SU-DHL-6 (cell line): ENCODE results near the gene UBLCP1.

ENCODE experiments used
- H2AFZ ChIP-seq: fragments of 200-600 bp; sonication (generic); 2 replicates; pipeline ENCODE4 v1.6.1; 2014; ENCODE audit warnings: low read depth, mild to moderate bottlenecking, moderate library complexity, mixed read lengths, antibody characterized with exemption, low read length; ENCODE audit not compliant: severe bottlenecking
- H3F3A ChIP-seq: fragments of 200-600 bp; shearing (Covaris generic); 2 replicates; pipeline ENCODE4 v1.6.0; 2016; ENCODE audit warnings: antibody characterized with exemption, mild to moderate bottlenecking; ENCODE audit not compliant: insufficient read depth
- H3K27ac ChIP-seq: fragments of 200-600 bp; sonication (generic); 2 replicates; pipeline ENCODE4 v1.5.1; 2016; ENCODE audit warnings: low read depth, mild to moderate bottlenecking, low read length, moderate library complexity, mixed read lengths
- H3K27me3 ChIP-seq: fragments of 200-600 bp; sonication (generic), shearing (Covaris generic); 2 replicates; pipeline ENCODE4 v1.6.0; 2014; ENCODE audit warnings: mild to moderate bottlenecking, low read length
- H3K36me3 ChIP-seq: fragments of 200-600 bp; sonication (generic); 2 replicates; pipeline ENCODE4 v1.6.1; 2014; ENCODE audit warnings: mild to moderate bottlenecking, low read length, mixed read lengths
- H3K4me2 ChIP-seq: fragments of 300-600, 200-600 bp; shearing (Covaris generic), sonication (generic); 2 replicates; pipeline ENCODE4 v1.6.0; 2014; ENCODE audit warnings: low read length, low read depth, mild to moderate bottlenecking; ENCODE audit not compliant: poor library complexity, severe bottlenecking
- H3K4me3 ChIP-seq: fragments of 200-600 bp; sonication (generic); 2 replicates; pipeline ENCODE4 v1.5.1; 2014; ENCODE audit warnings: antibody characterized with exemption, low read length, mild to moderate bottlenecking, mixed read lengths; ENCODE audit not compliant: insufficient read depth, poor library complexity, severe bottlenecking
- H3K79me2 ChIP-seq: fragments of 200-600 bp; sonication (generic); 2 replicates; pipeline ENCODE4 v1.6.1; 2014; ENCODE audit warnings: mild to moderate bottlenecking, low read length, moderate library complexity; ENCODE audit not compliant: insufficient read depth
- H3K9ac ChIP-seq: fragments of 200-600 bp; sonication (generic); 2 replicates; pipeline ENCODE4 v1.7.0; 2014; ENCODE audit warnings: mild to moderate bottlenecking, low read length
- H3K9me2 ChIP-seq: fragments of 200-600 bp; sonication (generic); replicated peaks from 2 replicates; pipeline ENCODE4 v1.6.1; 2014; ENCODE audit warnings: low read length; ENCODE audit not compliant: insufficient read depth
- H3K9me3 ChIP-seq: fragments of 200-600 bp; sonication (generic); 2 replicates; pipeline ENCODE4 v1.6.1; 2014; ENCODE audit warnings: low read length, mixed read lengths; ENCODE audit not compliant: insufficient read depth
- H4K20me1 ChIP-seq: fragments of 200-600 bp; sonication (generic); 2 replicates; pipeline ENCODE4 v1.6.1; 2014; ENCODE audit warnings: low read depth, mild to moderate bottlenecking, antibody characterized with exemption, low read length, moderate library complexity, mixed read lengths
- EZH2phosphoT487 ChIP-seq: fragments of 200-600 bp; sonication (generic), shearing (Covaris generic); conservative IDR thresholded peaks from 2 replicates; pipeline ENCODE4 v1.6.1; 2018; ENCODE audit warnings: mild to moderate bottlenecking, antibody characterized with exemption, low read length, moderate library complexity, mixed read lengths
- TF ChIP-seq, protein P1 (sequence below): fragments of 200-600 bp; sonication (generic); IDR thresholded peaks from one replicate; pipeline ENCODE4 v1.5.1; 2017; ENCODE audit warnings: antibody characterized with exemption, mild to moderate bottlenecking, low read length, moderate library complexity; ENCODE audit not compliant: insufficient read depth, poor library complexity, severe bottlenecking

Gene UBLCP1

DNA sequence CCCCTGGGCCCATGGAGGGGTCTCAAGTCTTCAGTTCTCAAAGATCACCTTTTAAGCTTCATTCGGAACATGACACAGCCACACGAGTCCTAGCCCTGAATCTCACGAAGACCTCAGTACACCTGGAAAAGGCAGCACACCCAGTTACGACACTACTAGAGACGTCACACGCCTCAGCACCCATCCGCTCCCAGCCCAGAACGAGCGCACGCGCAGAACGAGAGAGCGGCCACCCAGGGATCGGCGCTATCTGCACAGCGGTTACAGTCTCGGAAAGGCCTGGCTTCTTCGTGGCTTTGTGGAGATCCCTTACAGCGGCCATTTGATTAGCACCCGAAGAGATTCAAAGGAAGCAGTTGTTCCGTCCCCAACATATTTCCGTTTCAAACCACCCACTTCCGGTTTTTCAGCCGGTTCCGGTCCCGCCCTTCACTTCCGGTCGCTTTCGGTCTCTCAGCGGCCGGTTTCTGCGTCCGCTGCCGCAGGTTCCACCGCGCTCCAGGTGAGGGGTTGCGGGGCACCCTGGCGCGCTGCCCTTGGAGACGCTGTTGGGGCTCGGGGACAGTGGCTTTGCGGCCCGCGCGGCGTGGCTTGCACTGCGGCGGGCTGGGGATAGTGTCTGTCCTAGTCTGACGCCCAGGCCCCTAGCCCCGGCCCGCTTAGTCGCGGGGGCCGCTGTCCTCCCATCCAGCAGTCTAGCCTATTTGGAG is at the start of gene UBLCP1:
Gene UBLCP1 (plus strand): TSS at position 432 of the 710 bp plus-strand sequence. CDS start 5,626 bp downstream, outside the sequence.
- Histone ChIP-seq H4K20me1 (no peaks in the 10 kb centered on the region), H3K9me2 (no peaks in the 10 kb centered on the region), H3F3A (0 out of 2 replicates have a peak, but pooled peaks cover 7% of the 10 kb centered on the region), H3K4me3 (peak within 1 kb of the TSS; percentile 84), H3K4me2 (peak within 1 kb of the TSS; percentile 93), H3K36me3 (no peaks in the 10 kb centered on the region), H3K27me3 (no peaks in the 10 kb centered on the region), H3K9me3 (no peaks in the 10 kb centered on the region; the same call in 1 of the 2 replicates), H3K79me2 (peaks cover 19% of the 10 kb centered on the region), H2AFZ (peak within 1 kb of the TSS; percentile 93), H3K27ac (peak within 1 kb of the TSS; percentile 79), H3K9ac (peak within 1 kb of the TSS; percentile 81)
- TF ChIP-seq, protein P1, sequence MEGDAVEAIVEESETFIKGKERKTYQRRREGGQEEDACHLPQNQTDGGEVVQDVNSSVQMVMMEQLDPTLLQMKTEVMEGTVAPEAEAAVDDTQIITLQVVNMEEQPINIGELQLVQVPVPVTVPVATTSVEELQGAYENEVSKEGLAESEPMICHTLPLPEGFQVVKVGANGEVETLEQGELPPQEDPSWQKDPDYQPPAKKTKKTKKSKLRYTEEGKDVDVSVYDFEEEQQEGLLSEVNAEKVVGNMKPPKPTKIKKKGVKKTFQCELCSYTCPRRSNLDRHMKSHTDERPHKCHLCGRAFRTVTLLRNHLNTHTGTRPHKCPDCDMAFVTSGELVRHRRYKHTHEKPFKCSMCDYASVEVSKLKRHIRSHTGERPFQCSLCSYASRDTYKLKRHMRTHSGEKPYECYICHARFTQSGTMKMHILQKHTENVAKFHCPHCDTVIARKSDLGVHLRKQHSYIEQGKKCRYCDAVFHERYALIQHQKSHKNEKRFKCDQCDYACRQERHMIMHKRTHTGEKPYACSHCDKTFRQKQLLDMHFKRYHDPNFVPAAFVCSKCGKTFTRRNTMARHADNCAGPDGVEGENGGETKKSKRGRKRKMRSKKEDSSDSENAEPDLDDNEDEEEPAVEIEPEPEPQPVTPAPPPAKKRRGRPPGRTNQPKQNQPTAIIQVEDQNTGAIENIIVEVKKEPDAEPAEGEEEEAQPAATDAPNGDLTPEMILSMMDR = no peak
- TF ChIP-seq EZH2phosphoT487 = no peak

GRCh38 chr5:159214486-159215271 is 48.4 kb upstream of the UBLCP1 start:
- H3K79me2 ChIP-seq = no peaks in the 10 kb centered on the region
- no peaks in the 10 kb centered on the region for H4K20me1 ChIP-seq
- H3K4me2 ChIP-seq = no peak overlapping the region
- no peaks in the 10 kb centered on the region for H3K9me2 ChIP-seq
- TF ChIP-seq, protein P1 = no peak
- no peak for TF ChIP-seq EZH2phosphoT487
- peaks cover 11% of the 10 kb centered on the region for H3F3A ChIP-seq
- no peak overlapping the region for H3K4me3 ChIP-seq
- H3K36me3 ChIP-seq = no peaks in the 10 kb centered on the region
- H3K9ac ChIP-seq = no peak overlapping the region
- H2AFZ ChIP-seq = no peak overlapping the region
- no peaks in the 10 kb centered on the region for H3K9me3 ChIP-seq
- no peak overlapping the region for H3K27ac ChIP-seq
- H3K27me3 ChIP-seq = no peaks in the 10 kb centered on the region

- Histone ChIP-seq H3K27me3 (no peaks in the 10 kb centered on the region), H3K36me3 (no peaks in the 10 kb centered on the region), H4K20me1 (no peaks in the 10 kb centered on the region), H3K4me3 (no peak overlapping the region), H3K9me2 (no peaks in the 10 kb centered on the region), H3K4me2 (no peak overlapping the region), H3K9ac (no peak overlapping the region), H3F3A (no peaks in the 10 kb centered on the region), H3K27ac (no peak overlapping the region), H3K79me2 (no peaks in the 10 kb centered on the region), H3K9me3 (no peaks in the 10 kb centered on the region), H2AFZ (no peak overlapping the region)
- no peak for TF ChIP-seq EZH2phosphoT487
- TF ChIP-seq, protein P1 = no peak
Observed at GRCh38 chr5:159215886-159216285, 47.2 kb upstream of the UBLCP1 start.
